Hematopoietic multipotent progenitor cell treated with erythropoietin and hydrocortisone succinate and interleukin-3 and kit ligand, for 6 days (in vitro differentiated cells): Measurements from ENCODE around the gene CRP.
"Not testable (repeated sequence)": the region's sequence is repeated elsewhere in the genome, so short reads cannot be mapped to it uniquely, and the experiment has no call there.

Experiments used
- DNase-seq: peaks from one replicate; pipeline ENCODE4 v3.0.0-alpha.2; 2015

Gene CRP

GRCh38 chr1:159714529-159714928 is at the start of gene CRP:
Gene CRP, minus strand, starts transcription at chr1:159714589. Its CDS starts 104 bp downstream, at chr1:159714485.
- no peak for DNase-seq

- DNase-seq: no peak
Observed at GRCh38 chr1:159763686-159764085, 49.3 kb upstream of the CRP start.

GRCh38 chr1:159756397-159756796 is 42.0 kb upstream of the CRP start:
- no peak for DNase-seq

GRCh38 chr1:159755451-159756007 is 41.1 kb upstream of the CRP start:
- no peak for DNase-seq

GRCh38 chr1:159753386-159753785 is 39.0 kb upstream of the CRP start:
- no peak for DNase-seq

GRCh38 chr1:159752135-159752580 is 37.8 kb upstream of the CRP start:
- no peak for DNase-seq

GRCh38 chr1:159751031-159751430 is 36.6 kb upstream of the CRP start:
- peak; percentile 21 for DNase-seq

GRCh38 chr1:159750621-159751020 is 36.2 kb upstream of the CRP start:
- DNase-seq: peak; percentile 69

- DNase-seq: no peak
Observed at GRCh38 chr1:159749630-159750029, 35.2 kb upstream of the CRP start.

- no peak for DNase-seq
Observed at GRCh38 chr1:159748370-159748769, 34.0 kb upstream of the CRP start.

- peak; percentile 58 for DNase-seq
Observed at GRCh38 chr1:159746666-159747065, 32.3 kb upstream of the CRP start.

GRCh38 chr1:159743651-159744410 is 29.4 kb upstream of the CRP start:
- peak; percentile 78 for DNase-seq

- DNase-seq: no peak
Observed at GRCh38 chr1:159737238-159737916, 23.0 kb upstream of the CRP start.

GRCh38 chr1:159723188-159723587 is 8.8 kb upstream of the CRP start:
- DNase-seq: not testable (repeated sequence)

- no peak for DNase-seq
Observed at GRCh38 chr1:159719990-159720389, 5.6 kb upstream of the CRP start.

GRCh38 chr1:159715855-159716254 is 1.5 kb upstream of the CRP start:
- DNase-seq: no peak

- no peak for DNase-seq
Observed at GRCh38 chr1:159712080-159712479, 2.3 kb downstream of the CRP start.

- peak; percentile 44 for DNase-seq
Observed at GRCh38 chr1:159707472-159708260, 6.7 kb downstream of the CRP start.

GRCh38 chr1:159705904-159706256 is 8.5 kb downstream of the CRP start:
- no peak for DNase-seq

GRCh38 chr1:159705251-159705903 is 9.0 kb downstream of the CRP start:
- no peak for DNase-seq

GRCh38 chr1:159704481-159704880 is 9.9 kb downstream of the CRP start:
- no peak for DNase-seq

GRCh38 chr1:159700312-159700711 is 14.1 kb downstream of the CRP start:
- peak; percentile 10 for DNase-seq

GRCh38 chr1:159699653-159700052 is 14.7 kb downstream of the CRP start:
- no peak for DNase-seq
